Suprapubic skin (tissue), 4 donors: ENCODE results near the gene DAAM1.

Source experiments
- EP300 ChIP-seq: sonication (generic); formaldehyde crosslinking; IDR thresholded peaks from one replicate; pipeline ENCODE4 v1.6.1; 2017; ENCODE audit warnings: antibody characterized with exemption
- POLR2A ChIP-seq, 2 donors: fragments of 450-650 bp; IDR thresholded peaks; one replicate each; pipeline ENCODE4 v1.6.1; 2017; ENCODE audit warnings: antibody characterized with exemption in 2 of 2, mild to moderate bottlenecking in 2 of 2, moderate library complexity in 2 of 2
- POLR2AphosphoS5 ChIP-seq, 3 donors: sonication (generic); formaldehyde crosslinking; IDR thresholded peaks; one replicate each; pipeline ENCODE4 v1.6.1; 2017; ENCODE audit warnings: antibody characterized with exemption in 3 of 3
- TF ChIP-seq, protein P1 (sequence below), 2 donors: fragments of 200-600 bp in 1 of 2; fragments of 450-650 bp in 1 of 2; sonication (generic) in 1 of 2; IDR thresholded peaks; one replicate each; pipeline ENCODE4 v1.5.1; 2016 to 2019; ENCODE audit warnings: antibody characterized with exemption in 2 of 2, mild to moderate bottlenecking in 1 of 2, moderate library complexity in 1 of 2

GRCh38 chr14:59200195-59200594, 11.7 kb downstream of the DAAM1 start:
- TF ChIP-seq, protein P1, sequence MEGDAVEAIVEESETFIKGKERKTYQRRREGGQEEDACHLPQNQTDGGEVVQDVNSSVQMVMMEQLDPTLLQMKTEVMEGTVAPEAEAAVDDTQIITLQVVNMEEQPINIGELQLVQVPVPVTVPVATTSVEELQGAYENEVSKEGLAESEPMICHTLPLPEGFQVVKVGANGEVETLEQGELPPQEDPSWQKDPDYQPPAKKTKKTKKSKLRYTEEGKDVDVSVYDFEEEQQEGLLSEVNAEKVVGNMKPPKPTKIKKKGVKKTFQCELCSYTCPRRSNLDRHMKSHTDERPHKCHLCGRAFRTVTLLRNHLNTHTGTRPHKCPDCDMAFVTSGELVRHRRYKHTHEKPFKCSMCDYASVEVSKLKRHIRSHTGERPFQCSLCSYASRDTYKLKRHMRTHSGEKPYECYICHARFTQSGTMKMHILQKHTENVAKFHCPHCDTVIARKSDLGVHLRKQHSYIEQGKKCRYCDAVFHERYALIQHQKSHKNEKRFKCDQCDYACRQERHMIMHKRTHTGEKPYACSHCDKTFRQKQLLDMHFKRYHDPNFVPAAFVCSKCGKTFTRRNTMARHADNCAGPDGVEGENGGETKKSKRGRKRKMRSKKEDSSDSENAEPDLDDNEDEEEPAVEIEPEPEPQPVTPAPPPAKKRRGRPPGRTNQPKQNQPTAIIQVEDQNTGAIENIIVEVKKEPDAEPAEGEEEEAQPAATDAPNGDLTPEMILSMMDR (IDR thresholded peaks at IDR 0.05): no peak
- TF ChIP-seq POLR2A (IDR thresholded peaks at IDR 0.05) (no peak), POLR2AphosphoS5 (IDR thresholded peaks at IDR 0.05) (no peak), EP300 (no peak)
